ENCODE data around the gene SUN1.

The SUN1 gene

GRCh38 chr7:867406-868188 is 35.3 kb downstream of the SUN1 start:
- Histone ChIP-seq H2AFZ (ENCODE audit: low read length) (no peak overlapping the region), H3K79me2 (ENCODE audit: low read length) (no peaks in the 10 kb centered on the region), H3K27ac (ENCODE audit: low read length) (no peak overlapping the region), H3K27me3 (replicated peaks; ENCODE audit: insufficient read depth, low read length) (no peaks in the 10 kb centered on the region), H3K9me3 (replicated peaks; ENCODE audit: insufficient read depth, low read length) (no peaks in the 10 kb centered on the region), H3K9me2 (replicated peaks; ENCODE audit: insufficient read depth, low read length) (no peaks in the 10 kb centered on the region), H4K20me1 (ENCODE audit: insufficient read depth, low read length) (no peaks in the 10 kb centered on the region), H3F3A (ENCODE audit: insufficient read depth, low read length) (no peaks in the 10 kb centered on the region), H3K4me1 (ENCODE audit: low read length) (no peaks in the 10 kb centered on the region), H3K4me2 (ENCODE audit: low read depth, low read length) (no peak overlapping the region), H3K36me3 (replicated peaks; ENCODE audit: insufficient read depth, low read length) (0 out of 2 replicates have a peak, but pooled peaks cover 4% of the 10 kb centered on the region), H3K4me3 (ENCODE audit: low read length) (no peak overlapping the region), H3K9ac (ENCODE audit: low read length) (no peak overlapping the region)
- TF ChIP-seq EZH2 (optimal IDR thresholded peaks at IDR 0.05; ENCODE audit: low read depth, low read length) (no peak), EZH2phosphoT487 (IDR thresholded peaks at IDR 0.05; ENCODE audit: low read length) (no peak), CTCF (IDR thresholded peaks at IDR 0.05; ENCODE audit: low read length) (no peak)
- DNase-seq: no peak

GRCh38 chr7:868189-868486 is 35.9 kb downstream of the SUN1 start:
- no peaks in the 10 kb centered on the region for H3K4me1 ChIP-seq (ENCODE audit: low read length)
- TF ChIP-seq CTCF (IDR thresholded peaks at IDR 0.05; ENCODE audit: low read length) (no peak), EZH2 (optimal IDR thresholded peaks at IDR 0.05; ENCODE audit: low read depth, low read length) (no peak), EZH2phosphoT487 (IDR thresholded peaks at IDR 0.05; ENCODE audit: low read length) (no peak)
- H3K4me3 ChIP-seq (ENCODE audit: low read length): no peak overlapping the region
- DNase-seq: no peak
- H3K9me2 ChIP-seq (replicated peaks; ENCODE audit: insufficient read depth, low read length): no peaks in the 10 kb centered on the region
- H3K4me2 ChIP-seq (ENCODE audit: low read depth, low read length): no peak overlapping the region
- H3F3A ChIP-seq (ENCODE audit: insufficient read depth, low read length): no peaks in the 10 kb centered on the region
- H3K27ac ChIP-seq (ENCODE audit: low read length): no peak overlapping the region
- H3K79me2 ChIP-seq (ENCODE audit: low read length): no peaks in the 10 kb centered on the region
- 0 out of 2 replicates have a peak, but pooled peaks cover 4% of the 10 kb centered on the region for H3K36me3 ChIP-seq (replicated peaks; ENCODE audit: insufficient read depth, low read length)
- no peak overlapping the region for H3K9ac ChIP-seq (ENCODE audit: low read length)
- no peaks in the 10 kb centered on the region for H3K27me3 ChIP-seq (replicated peaks; ENCODE audit: insufficient read depth, low read length)
- no peaks in the 10 kb centered on the region for H3K9me3 ChIP-seq (replicated peaks; ENCODE audit: insufficient read depth, low read length)
- H2AFZ ChIP-seq (ENCODE audit: low read length): no peak overlapping the region
- no peaks in the 10 kb centered on the region for H4K20me1 ChIP-seq (ENCODE audit: insufficient read depth, low read length)

GRCh38 chr7:869348-869747 is 37.1 kb downstream of the SUN1 start:
- H3F3A ChIP-seq (ENCODE audit: insufficient read depth, low read length): 0 out of 2 replicates have a peak, but pooled peaks cover 6% of the 10 kb centered on the region
- 0 out of 2 replicates have a peak, but pooled peaks cover 4% of the 10 kb centered on the region for H3K36me3 ChIP-seq (replicated peaks; ENCODE audit: insufficient read depth, low read length)
- H3K9me3 ChIP-seq (replicated peaks; ENCODE audit: insufficient read depth, low read length): no peaks in the 10 kb centered on the region
- no peak overlapping the region for H3K27ac ChIP-seq (ENCODE audit: low read length)
- TF ChIP-seq CTCF (IDR thresholded peaks at IDR 0.05; ENCODE audit: low read length) (no peak), EZH2phosphoT487 (IDR thresholded peaks at IDR 0.05; ENCODE audit: low read length) (no peak), EZH2 (optimal IDR thresholded peaks at IDR 0.05; ENCODE audit: low read depth, low read length) (no peak)
- no peak for DNase-seq
- no peaks in the 10 kb centered on the region for H3K9me2 ChIP-seq (replicated peaks; ENCODE audit: insufficient read depth, low read length)
- H3K4me1 ChIP-seq (ENCODE audit: low read length): no peaks in the 10 kb centered on the region
- no peak overlapping the region for H3K4me2 ChIP-seq (ENCODE audit: low read depth, low read length)
- no peaks in the 10 kb centered on the region for H3K27me3 ChIP-seq (replicated peaks; ENCODE audit: insufficient read depth, low read length)
- no peaks in the 10 kb centered on the region for H4K20me1 ChIP-seq (ENCODE audit: insufficient read depth, low read length)
- no peaks in the 10 kb centered on the region for H3K79me2 ChIP-seq (ENCODE audit: low read length)
- no peak overlapping the region for H3K4me3 ChIP-seq (ENCODE audit: low read length)
- H2AFZ ChIP-seq (ENCODE audit: low read length): no peak overlapping the region
- H3K9ac ChIP-seq (ENCODE audit: low read length): no peak overlapping the region
